Uterus (tissue), 2 donors: ENCODE measurements around the gene SFN.

Experiments used
- POLR2A ChIP-seq, 2 donors: fragments of 450-650 bp; IDR thresholded peaks; one replicate each; pipeline ENCODE4 v1.6.1; 2016; ENCODE audit warnings: antibody characterized with exemption in 2 of 2, mild to moderate bottlenecking in 1 of 2, moderate library complexity in 1 of 2
- TF ChIP-seq, protein P1 (sequence below), 4 experiments: fragments of 200-600 bp in 2 of 4; fragments of 450-650 bp in 2 of 4; sonication (generic) in 2 of 4; IDR thresholded peaks; one replicate each; pipeline ENCODE4 v1.5.1; 2016 to 2019; ENCODE audit warnings: antibody characterized with exemption in 4 of 4, mild to moderate bottlenecking in 2 of 4, moderate library complexity in 1 of 4

DNA sequence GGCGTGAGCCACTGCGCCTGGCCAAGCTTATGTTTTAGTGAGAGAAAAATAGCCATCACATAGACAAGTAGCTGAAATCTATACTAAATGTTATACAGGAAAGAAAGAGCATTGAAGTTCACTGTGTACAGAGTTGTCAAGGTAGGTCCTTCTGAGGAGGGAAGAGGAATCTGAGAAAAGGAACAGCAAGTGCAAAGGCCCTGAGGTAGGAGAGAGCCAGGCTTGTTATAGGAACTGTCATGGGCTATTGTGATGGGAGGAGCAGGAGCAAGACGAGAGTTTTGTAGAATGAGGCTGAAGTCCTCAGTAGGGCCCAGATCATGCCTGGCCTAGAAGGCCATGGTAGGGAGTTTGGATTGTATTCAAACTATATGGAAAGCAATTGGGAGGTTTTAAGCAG is 31.9 kb upstream of the SFN start:
- TF ChIP-seq, protein P1, sequence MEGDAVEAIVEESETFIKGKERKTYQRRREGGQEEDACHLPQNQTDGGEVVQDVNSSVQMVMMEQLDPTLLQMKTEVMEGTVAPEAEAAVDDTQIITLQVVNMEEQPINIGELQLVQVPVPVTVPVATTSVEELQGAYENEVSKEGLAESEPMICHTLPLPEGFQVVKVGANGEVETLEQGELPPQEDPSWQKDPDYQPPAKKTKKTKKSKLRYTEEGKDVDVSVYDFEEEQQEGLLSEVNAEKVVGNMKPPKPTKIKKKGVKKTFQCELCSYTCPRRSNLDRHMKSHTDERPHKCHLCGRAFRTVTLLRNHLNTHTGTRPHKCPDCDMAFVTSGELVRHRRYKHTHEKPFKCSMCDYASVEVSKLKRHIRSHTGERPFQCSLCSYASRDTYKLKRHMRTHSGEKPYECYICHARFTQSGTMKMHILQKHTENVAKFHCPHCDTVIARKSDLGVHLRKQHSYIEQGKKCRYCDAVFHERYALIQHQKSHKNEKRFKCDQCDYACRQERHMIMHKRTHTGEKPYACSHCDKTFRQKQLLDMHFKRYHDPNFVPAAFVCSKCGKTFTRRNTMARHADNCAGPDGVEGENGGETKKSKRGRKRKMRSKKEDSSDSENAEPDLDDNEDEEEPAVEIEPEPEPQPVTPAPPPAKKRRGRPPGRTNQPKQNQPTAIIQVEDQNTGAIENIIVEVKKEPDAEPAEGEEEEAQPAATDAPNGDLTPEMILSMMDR (IDR thresholded peaks at IDR 0.05), result no peak
- TF ChIP-seq POLR2A (IDR thresholded peaks at IDR 0.05), result no peak
